OCI-LY1 (cell line): ENCODE measurements around the gene MAPK8IP3.

Experiments used
- EZH2 ChIP-seq: fragments of 200-600 bp; sonication (generic), shearing (Covaris generic); IDR thresholded peaks from 2 replicates; pipeline ENCODE4 v1.8.0; 2017; ENCODE audit warnings: borderline replicate concordance, mixed run types, mild to moderate bottlenecking, antibody characterized with exemption, low read length, moderate library complexity, mixed read lengths
- TF ChIP-seq, protein P1 (sequence below): fragments of 200-600 bp; sonication (generic), shearing (Covaris generic); IDR thresholded peaks from 2 replicates; pipeline ENCODE4 v1.5.1; 2017; ENCODE audit warnings: mild to moderate bottlenecking, antibody characterized with exemption, low read length, moderate library complexity, mixed read lengths

GRCh38 chr16:1772362-1772907 is 66.4 kb downstream of the MAPK8IP3 start, which contains the start of gene EME2:
- TF ChIP-seq, protein P1, sequence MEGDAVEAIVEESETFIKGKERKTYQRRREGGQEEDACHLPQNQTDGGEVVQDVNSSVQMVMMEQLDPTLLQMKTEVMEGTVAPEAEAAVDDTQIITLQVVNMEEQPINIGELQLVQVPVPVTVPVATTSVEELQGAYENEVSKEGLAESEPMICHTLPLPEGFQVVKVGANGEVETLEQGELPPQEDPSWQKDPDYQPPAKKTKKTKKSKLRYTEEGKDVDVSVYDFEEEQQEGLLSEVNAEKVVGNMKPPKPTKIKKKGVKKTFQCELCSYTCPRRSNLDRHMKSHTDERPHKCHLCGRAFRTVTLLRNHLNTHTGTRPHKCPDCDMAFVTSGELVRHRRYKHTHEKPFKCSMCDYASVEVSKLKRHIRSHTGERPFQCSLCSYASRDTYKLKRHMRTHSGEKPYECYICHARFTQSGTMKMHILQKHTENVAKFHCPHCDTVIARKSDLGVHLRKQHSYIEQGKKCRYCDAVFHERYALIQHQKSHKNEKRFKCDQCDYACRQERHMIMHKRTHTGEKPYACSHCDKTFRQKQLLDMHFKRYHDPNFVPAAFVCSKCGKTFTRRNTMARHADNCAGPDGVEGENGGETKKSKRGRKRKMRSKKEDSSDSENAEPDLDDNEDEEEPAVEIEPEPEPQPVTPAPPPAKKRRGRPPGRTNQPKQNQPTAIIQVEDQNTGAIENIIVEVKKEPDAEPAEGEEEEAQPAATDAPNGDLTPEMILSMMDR: no peak
- no peak for TF ChIP-seq EZH2
